Endothelial cell of umbilical vein (primary cell): ENCODE measurements around the gene DCK. TPM values are rescaled to one million over a fixed set of nuclear protein-coding genes. Genes with fewer than 3 reads are reported as not detected.

Source experiments
- BruUV-seq: library from RNA; stranded (reverse); fragments of 400-500 nt; replicated peaks from 2 replicates; lab custom pipeline; 2021; lab: Mats Ljungman, UMichigan
- CTCF ChIA-PET: fragments of 300-600, 350-600 bp; sonication (Branson Sonifier 250); formaldehyde crosslinking; loops from one replicate; lab custom pipeline; 2021; ENCODE audit warnings: antibody characterized with exemption, inconsistent platforms; lab: Charles Lee
- POLR2A ChIA-PET: fragments of 300-600, 350-600 bp; sonication (Branson Sonifier 250); formaldehyde crosslinking; loops from one replicate; lab custom pipeline; 2021; ENCODE audit warnings: antibody characterized with exemption, inconsistent platforms; lab: Charles Lee
- DNase-seq: peaks from one replicate; pipeline ENCODE4 v3.0.0-alpha.2; 2011; ENCODE audit warnings: low read depth, low spot score
- FAIRE-seq: peaks from 2 replicates; lab custom pipeline; 2011; peaks lifted over from hg19 to GRCh38; lab: Jason Lieb, UNC
- H2AFZ ChIP-seq: 2 replicates; pipeline ENCODE4 v1.6.0; 2012; ENCODE audit warnings: low read depth, low read length, control low read depth, inconsistent platforms
- H3K27ac ChIP-seq: 2 replicates; pipeline ENCODE4 v1.5.1; 2011; ENCODE audit warnings: low read depth, mild to moderate bottlenecking, control low read depth, low read length, moderate library complexity; ENCODE audit not compliant: insufficient read depth
- H3K27me3 ChIP-seq, 2 experiments: 2 replicates each; pipeline versions ENCODE4 v1.6.0 to v1.6.1; 2011; ENCODE audit warnings: low read length in 2 of 2, mixed read lengths in 1 of 2; ENCODE audit not compliant: control insufficient read depth in 2 of 2, insufficient read depth in 2 of 2
- H3K36me3 ChIP-seq, 2 experiments: 2 replicates in 1 of 2; 3 replicates in 1 of 2; pipeline ENCODE4 v1.5.1; 2011; ENCODE audit warnings: low read length in 2 of 2, mild to moderate bottlenecking in 1 of 2, moderate library complexity in 1 of 2; ENCODE audit not compliant: control insufficient read depth in 2 of 2, insufficient read depth in 2 of 2; ENCODE audit errors: extremely low read depth in 1 of 2
- H3K4me1 ChIP-seq: 3 replicates; pipeline ENCODE4 v1.5.1; 2011; ENCODE audit warnings: mild to moderate bottlenecking, low read length; ENCODE audit not compliant: control insufficient read depth, insufficient read depth; ENCODE audit errors: extremely low read depth
- H3K4me2 ChIP-seq: 2 replicates; pipeline ENCODE4 v1.6.1; 2011; ENCODE audit warnings: low read length, control low read depth, mixed read lengths; ENCODE audit not compliant: insufficient read depth
- H3K4me3 ChIP-seq, 3 experiments: fragments of 200-600 bp in 1 of 3; sonication (generic), shearing (Covaris generic) in 1 of 3; replicated peaks in 1 of 3; 2 replicates each; pipeline ENCODE4 v1.5.1; 2011 to 2016; ENCODE audit warnings: control low read depth in 3 of 3, low read length in 3 of 3, mild to moderate bottlenecking in 2 of 3, inconsistent platforms in 1 of 3, low read depth in 1 of 3, moderate library complexity in 1 of 3; ENCODE audit not compliant: insufficient read depth in 1 of 3
- H3K79me2 ChIP-seq: 2 replicates; pipeline ENCODE4 v1.6.0; 2012; ENCODE audit warnings: low read length, inconsistent platforms; ENCODE audit not compliant: control insufficient read depth, insufficient read depth
- H3K9ac ChIP-seq: replicated peaks from 2 replicates; pipeline ENCODE3; 2011; ENCODE audit warnings: low read length, control low read depth; ENCODE audit not compliant: insufficient read depth; ENCODE audit errors: extremely low read depth
- H3K9me1 ChIP-seq: replicated peaks from 3 replicates; pipeline ENCODE4 v1.6.0; 2011; ENCODE audit warnings: mild to moderate bottlenecking, low read length; ENCODE audit not compliant: control insufficient read depth, insufficient read depth; ENCODE audit errors: extremely low read depth
- H3K9me3 ChIP-seq: replicated peaks from 2 replicates; pipeline ENCODE4 v1.5.1; 2012; ENCODE audit warnings: low read length, inconsistent platforms; ENCODE audit not compliant: control insufficient read depth, insufficient read depth
- H4K20me1 ChIP-seq: replicated peaks from 2 replicates; pipeline ENCODE3; 2011; ENCODE audit warnings: mild to moderate bottlenecking, low read length; ENCODE audit not compliant: control insufficient read depth, insufficient read depth; ENCODE audit errors: extremely low read depth
- CTCF ChIP-seq, 2 donors: IDR thresholded peaks; 1 replicate in 1 of 2; 2 replicates in 1 of 2; pipeline ENCODE4 v1.5.1; 2011; ENCODE audit warnings: low read length in 2 of 2, mild to moderate bottlenecking in 2 of 2, moderate library complexity in 2 of 2, control low read depth in 1 of 2, inconsistent platforms in 1 of 2, low read depth in 1 of 2; ENCODE audit not compliant: insufficient read depth in 1 of 2; ENCODE audit errors: extremely low read depth in 1 of 2
- EZH2 ChIP-seq: IDR thresholded peaks from 2 replicates; pipeline ENCODE4 v1.6.1; 2012; ENCODE audit warnings: borderline replicate concordance, low read depth, mild to moderate bottlenecking, moderate library complexity, low read length, inconsistent platforms; ENCODE audit not compliant: severe bottlenecking
- FOS ChIP-seq: IDR thresholded peaks from 2 replicates; pipeline ENCODE4 v1.6.1; 2011; ENCODE audit warnings: mild to moderate bottlenecking, low read length, moderate library complexity, borderline replicate concordance; ENCODE audit not compliant: insufficient read depth
- GATA2 ChIP-seq: IDR thresholded peaks from 2 replicates; pipeline ENCODE4 v1.7.0; 2011; ENCODE audit warnings: low read depth, mild to moderate bottlenecking, moderate library complexity, mixed read lengths, low read length; ENCODE audit not compliant: insufficient read length, insufficient read depth
- JUN ChIP-seq: IDR thresholded peaks from 2 replicates; pipeline ENCODE4 v1.6.1; 2011; ENCODE audit warnings: borderline replicate concordance, low read depth; ENCODE audit not compliant: insufficient read length, insufficient read depth
- MYC ChIP-seq: IDR thresholded peaks from one replicate; pipeline ENCODE4 v1.6.1; 2011; ENCODE audit warnings: mild to moderate bottlenecking, low read depth, low read length
- POLR2A ChIP-seq: IDR thresholded peaks from 2 replicates; pipeline ENCODE4 v1.6.1; 2012; ENCODE audit warnings: low read depth, mild to moderate bottlenecking, control low read depth, low read length
- POLR2AphosphoS5 ChIP-seq: IDR thresholded peaks from 2 replicates; pipeline ENCODE4 v1.6.1; 2012; ENCODE audit warnings: low read depth, mild to moderate bottlenecking, control low read depth, low read length, moderate library complexity; ENCODE audit not compliant: insufficient read depth
- dilution Hi-C: fragments of 300-500 bp; cut with MboI; formaldehyde crosslinking; loops from one replicate; pipeline ENCODE4 v1.15.0; 2019; ENCODE audit warnings: low sequenced_read_pairs; ENCODE audit not compliant: extremely low pct_ligation_motif_present
- intact Hi-C: fragments of 100-400 bp; cut with micrococcal nuclease; formaldehyde crosslinking; loops from one replicate; pipeline ENCODE4 v1.10.0; 2022
- polyA plus RNA-seq, 4 experiments: library from polyadenylated mRNA; depleted of rRNA in 3 of 4; stranded (reverse) in 3 of 4; unstranded in 1 of 4; fragments of >200 nt; gene quantifications; 2 replicates each; pipeline versions ENCODE4 v1.2.1 to v1.2.3, GENCODE V29; 2011 to 2012; ENCODE audit warnings: missing spikeins in 1 of 4
- total RNA-seq: library from RNA; stranded (reverse); gene quantifications from 2 replicates; pipeline ENCODE4 v1.2.3, GENCODE V29; 2021

Gene DCK
- total and polyA plus RNA-seq, 2 donors (not counting 3 experiments of a cell fraction or from before 2014, with no cell fraction given) = 4.8 to 19.9 TPM

- no peak overlapping the region for H3K4me3 ChIP-seq
- no peak overlapping the region for H2AFZ ChIP-seq
- no peak overlapping the region for H3K9ac ChIP-seq
- H3K9me3 ChIP-seq = no peaks in the 10 kb centered on the region
- no peaks in the 10 kb centered on the region for H3K79me2 ChIP-seq
- FAIRE-seq (no peak), DNase-seq (no peak)
- ChIA-PET POLR2A (no interaction called here), CTCF (no interaction called here)
- H4K20me1 ChIP-seq = no peaks in the 10 kb centered on the region
- no peak overlapping the region for H3K27ac ChIP-seq
- BruUV-seq = no TSS peak
- dilution Hi-C loops = no loop called here
- H3K4me2 ChIP-seq = no peak overlapping the region
- H3K9me1 ChIP-seq = no peaks in the 10 kb centered on the region
- intact Hi-C loops = no loop called here
- no peaks in the 10 kb centered on the region for H3K27me3 ChIP-seq
- no peaks in the 10 kb centered on the region for H3K4me1 ChIP-seq
- no peaks in the 10 kb centered on the region for H3K36me3 ChIP-seq
- TF ChIP-seq MYC (no peak), FOS (no peak), GATA2 (no peak), EZH2 (no peak), POLR2A (no peak), CTCF (IDR thresholded peaks at IDR 0.05; ENCODE audit: extremely low read depth in 1 of 2, insufficient read depth in 1 of 2, low read depth in 1 of 2, low read length in 2 of 2) (no peak), POLR2AphosphoS5 (no peak), JUN (no peak)
Measured at GRCh38 chr4:71065991-71066510, 72.6 kb downstream of the DCK start.
